ENCODE results near the gene ADRA2C. TPM values are rescaled to one million over a fixed set of nuclear protein-coding genes. Genes with fewer than 3 reads are reported as not detected.

Gene ADRA2C
- total RNA-seq, 4 donors from 2014 or later, result 2.3 to 14.9 (median 6.5) TPM

- DNase-seq (ENCODE audit: low spot score in 2 of 2), result no peak
- TF ChIP-seq POLR2A (IDR thresholded peaks at IDR 0.05), result no peak
- TF ChIP-seq CTCF (IDR thresholded peaks at IDR 0.05), result no peak
- no peak overlapping the region for H3K4me3 ChIP-seq (ENCODE audit: low read depth, poor library complexity, severe bottlenecking)
- 70% methylated on average over 15 of the region's 15 CpGs for WGBS, 2 donors
- intact Hi-C loops (cut with DNase I; ENCODE audit: low total_unique reads), result no loop called here
Measured at GRCh38 chr4:3801931-3802550, 35.9 kb downstream of the ADRA2C start.

GRCh38 chr4:3802571-3803474 is 36.6 kb downstream of the ADRA2C start:
- TF ChIP-seq POLR2A (IDR thresholded peaks at IDR 0.05), result no peak
- TF ChIP-seq CTCF (IDR thresholded peaks at IDR 0.05), result no peak
- H3K4me3 ChIP-seq (ENCODE audit: low read depth, poor library complexity, severe bottlenecking), result no peak overlapping the region
- DNase-seq (ENCODE audit: low spot score in 2 of 2), result no peak
- intact Hi-C loops (cut with DNase I; ENCODE audit: low total_unique reads), result no loop called here
- WGBS, 2 donors, result 37 to 53% methylated on average over 10 to 13 of the region's 13 CpGs

DNA sequence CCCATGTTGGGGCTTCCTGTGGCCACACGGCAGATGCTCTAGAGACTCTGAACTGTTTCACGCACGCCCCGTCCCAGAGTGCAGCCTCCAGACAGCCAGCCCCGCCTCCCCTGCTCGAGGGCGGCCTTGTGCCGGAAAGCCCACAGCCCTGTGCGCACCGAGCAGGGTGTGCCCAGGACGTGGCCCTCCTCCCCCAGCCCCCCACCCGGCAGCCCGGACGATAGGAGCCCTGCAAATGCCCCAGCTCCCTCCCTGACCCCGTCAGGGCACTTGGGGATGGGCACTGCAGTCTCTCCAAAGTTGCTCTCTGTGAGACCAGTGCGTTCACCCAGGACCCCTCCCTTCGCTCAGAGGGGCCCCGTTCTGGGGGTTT is 37.3 kb downstream of the ADRA2C start:
- intact Hi-C loops (cut with DNase I; ENCODE audit: low total_unique reads), result no loop called here
- 26 to 33% methylated on average over 17 to 18 of the region's 18 CpGs for WGBS, 2 donors
- no peak for TF ChIP-seq CTCF (IDR thresholded peaks at IDR 0.05)
- TF ChIP-seq POLR2A (IDR thresholded peaks at IDR 0.05), result no peak
- H3K4me3 ChIP-seq (ENCODE audit: low read depth, poor library complexity, severe bottlenecking), result no peak overlapping the region
- DNase-seq (ENCODE audit: low spot score in 2 of 2), result no peak

- TF ChIP-seq CTCF (IDR thresholded peaks at IDR 0.05) (no peak), POLR2A (IDR thresholded peaks at IDR 0.05) (no peak)
- no peak for DNase-seq (ENCODE audit: low spot score in 2 of 2)
- 78 to 83% methylated on average over 8 of the region's 8 CpGs for WGBS, 2 donors
- no peak overlapping the region for H3K4me3 ChIP-seq (ENCODE audit: low read depth, poor library complexity, severe bottlenecking)
- intact Hi-C loops (cut with DNase I; ENCODE audit: low total_unique reads), result no loop called here
Measured at GRCh38 chr4:3803946-3804345, 37.8 kb downstream of the ADRA2C start.

DNA sequence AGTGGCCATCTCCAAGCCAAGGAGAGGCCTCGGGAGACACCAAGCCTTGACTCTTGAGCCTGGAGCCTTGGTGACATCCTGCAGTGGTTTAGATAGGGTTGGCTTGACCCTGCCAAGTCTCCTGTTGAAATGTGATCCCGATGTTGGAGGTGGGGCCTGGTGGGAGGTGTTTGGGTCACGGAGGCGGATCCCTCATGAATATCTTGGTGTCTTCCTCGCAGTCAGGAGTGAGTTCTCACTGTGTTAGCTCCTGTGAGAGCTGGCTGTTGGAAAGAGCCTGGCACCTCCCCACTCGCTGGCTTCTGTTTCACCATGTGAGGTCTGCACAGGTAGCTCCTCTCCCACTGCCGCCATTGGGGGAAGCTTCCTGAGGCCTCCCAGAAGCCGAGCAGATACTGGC is 38.8 kb downstream of the ADRA2C start:
- no peak overlapping the region for H3K4me3 ChIP-seq (ENCODE audit: low read depth, poor library complexity, severe bottlenecking)
- intact Hi-C loops (cut with DNase I; ENCODE audit: low total_unique reads), result no loop called here
- WGBS, 2 donors, result 90% methylated on average over 8 of the region's 8 CpGs
- no peak for TF ChIP-seq POLR2A (IDR thresholded peaks at IDR 0.05)
- no peak for TF ChIP-seq CTCF (IDR thresholded peaks at IDR 0.05)
- DNase-seq (ENCODE audit: low spot score in 2 of 2), result no peak

All from lower leg skin (tissue), 4 donors.